ENCODE measurements around the gene SLC25A40.
"Not testable (repeated sequence)": the region's sequence is repeated elsewhere in the genome, so short reads cannot be mapped to it uniquely, and the experiment has no call there.

The SLC25A40 gene

DNA sequence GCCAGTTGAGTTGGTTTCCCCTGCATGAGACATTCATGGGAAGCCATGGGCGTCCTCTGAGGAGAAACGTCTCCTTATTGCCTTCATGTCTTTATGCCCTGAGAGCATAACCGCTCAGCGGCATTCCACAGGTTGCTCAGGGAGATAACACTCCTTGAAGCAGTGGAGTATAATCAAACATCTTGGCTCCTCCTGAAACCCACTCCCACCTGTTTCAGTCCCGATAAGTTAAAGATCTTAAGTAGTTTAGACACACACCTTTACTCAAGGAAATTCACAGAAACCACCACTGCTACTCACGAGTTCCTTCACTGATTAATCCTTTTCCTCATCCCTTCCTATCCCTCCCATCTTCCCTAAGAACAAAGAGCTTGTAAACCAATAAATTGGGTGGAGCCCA, 9.6 kb downstream of the SLC25A40 start:
- not testable (repeated sequence) for DNase-seq

DNA sequence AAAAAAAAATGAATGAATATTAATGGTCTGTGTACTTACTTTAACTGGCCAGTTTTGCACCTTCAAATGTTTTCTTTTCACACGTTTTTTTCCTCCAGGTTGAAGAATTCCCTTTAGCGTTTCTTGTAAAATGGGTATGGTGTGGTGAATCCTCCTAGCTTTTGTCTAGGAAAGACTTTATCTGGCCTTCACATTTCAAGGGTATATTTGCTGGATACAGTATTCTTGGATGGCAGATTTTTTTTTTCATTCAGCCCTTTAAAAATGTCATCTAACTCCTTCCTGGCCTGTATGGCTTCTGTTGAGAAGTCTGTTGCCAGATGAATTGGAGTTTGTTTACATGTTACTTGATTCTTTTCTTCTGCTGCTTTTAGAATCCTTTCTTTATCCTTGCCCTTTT, 10.1 kb downstream of the SLC25A40 start:
- DNase-seq, result no peak

DNA sequence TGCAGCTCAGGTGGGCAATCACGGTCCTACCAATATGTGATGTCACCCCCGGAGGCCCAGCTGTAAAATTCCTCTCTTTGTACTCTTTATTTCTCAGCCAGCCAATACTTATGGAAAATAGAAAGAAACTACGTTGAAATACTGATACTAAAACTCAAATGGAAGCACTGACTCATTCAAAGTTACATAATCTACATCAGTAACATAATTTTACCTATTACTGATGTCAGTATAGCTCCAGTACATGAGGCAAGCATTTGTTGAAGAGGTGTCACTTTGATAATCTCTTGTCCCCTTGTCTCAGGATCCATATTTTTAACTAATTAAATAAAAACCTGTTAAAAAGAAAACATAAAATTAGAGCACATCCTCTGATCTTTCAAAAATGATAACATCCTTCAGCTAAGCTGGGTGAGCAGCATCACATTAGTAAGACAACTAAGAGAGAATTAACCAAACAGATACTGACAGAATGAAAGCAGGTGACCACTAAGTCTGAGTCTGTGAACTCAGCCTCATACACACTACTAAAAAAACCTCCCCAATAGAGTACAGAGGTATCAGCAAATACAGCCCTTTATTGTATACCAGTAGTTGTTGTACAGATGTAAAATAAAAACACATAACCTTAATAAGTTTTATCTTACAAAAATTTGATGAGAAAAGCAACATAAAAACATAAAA, 17.6 kb downstream of the SLC25A40 start:
- DNase-seq, result no peak

DNA sequence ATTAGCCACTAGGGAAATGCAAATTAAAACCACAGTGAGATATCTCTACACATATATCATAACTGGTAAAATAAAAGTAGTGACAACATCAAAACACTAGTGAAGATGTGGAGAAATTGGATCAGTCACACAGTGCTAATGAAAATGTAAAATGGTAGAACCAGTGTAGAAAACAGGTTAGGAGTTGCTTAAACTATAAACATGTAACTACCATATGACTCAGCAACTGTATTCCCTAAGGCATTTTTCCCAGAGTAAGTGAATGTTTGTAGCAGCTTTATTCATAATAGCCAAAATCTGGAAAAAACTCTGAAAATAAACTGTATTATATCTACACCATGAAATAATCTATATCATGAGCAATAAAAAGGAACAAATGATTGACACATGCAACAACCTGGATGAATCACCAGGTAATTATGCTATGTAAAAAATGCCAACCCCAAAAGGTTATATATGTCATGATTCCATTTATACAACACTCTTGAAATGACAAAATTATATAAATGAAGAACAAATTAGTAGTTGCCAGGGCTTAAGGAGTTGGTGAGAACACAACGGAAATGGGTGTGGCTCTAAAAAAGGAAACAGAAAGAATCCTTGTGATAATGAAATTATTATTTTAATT, 22.8 kb downstream of the SLC25A40 start:
- DNase-seq, result no peak

DNA sequence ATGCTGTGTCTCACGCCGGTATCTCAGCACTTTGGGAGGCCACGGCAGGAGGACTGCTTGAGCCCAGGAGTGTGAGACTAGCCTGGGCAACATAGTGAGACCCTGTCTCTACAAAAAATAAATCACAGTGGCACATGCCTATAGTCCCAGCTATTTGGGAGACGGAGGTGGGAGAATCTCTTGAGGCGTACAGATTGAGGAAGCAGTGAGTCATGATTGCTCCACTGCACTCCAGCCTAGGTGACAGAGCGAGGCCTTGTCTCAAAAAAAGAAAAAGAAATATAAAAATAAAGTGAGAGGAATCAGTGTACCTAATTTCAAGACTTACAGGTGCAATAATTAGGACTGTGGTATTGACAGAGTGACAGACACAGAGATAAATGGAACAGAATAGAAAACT, 23.9 kb downstream of the SLC25A40 start:
- DNase-seq, result no peak

DNA sequence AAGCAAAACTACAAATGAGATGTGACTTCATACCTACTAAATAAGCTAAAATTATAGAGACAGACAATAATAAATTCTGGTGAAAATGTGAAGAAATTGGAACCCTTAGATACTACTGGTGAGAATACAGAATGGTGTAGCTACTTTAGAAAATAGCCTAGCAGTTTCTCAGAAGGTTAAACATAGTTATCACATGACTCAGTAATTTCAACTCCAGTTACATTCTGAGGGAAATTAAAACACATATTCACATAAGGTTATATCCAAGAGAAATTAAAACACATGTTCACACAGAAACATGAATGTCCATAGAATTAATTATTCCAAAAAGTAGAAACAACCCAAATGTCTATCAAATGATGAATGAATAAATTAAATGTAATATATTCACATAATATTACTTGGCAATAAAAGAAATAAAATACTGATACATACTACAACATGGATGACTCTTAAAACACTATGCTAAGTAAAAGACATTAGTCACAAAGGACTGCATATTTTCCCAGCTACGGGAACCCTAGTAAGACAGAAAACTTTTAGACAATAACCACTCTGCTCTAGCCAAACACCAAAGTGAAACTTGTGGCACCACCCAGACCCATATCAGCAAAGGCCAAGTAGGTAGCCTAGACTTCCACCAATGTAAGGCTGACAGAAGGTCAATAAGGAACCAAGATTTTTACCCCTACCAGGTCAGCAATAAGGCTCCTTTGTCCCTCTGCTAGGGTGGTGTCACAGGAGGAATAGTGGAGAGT, 25.1 kb downstream of the SLC25A40 start:
- DNase-seq, result no peak

DNA sequence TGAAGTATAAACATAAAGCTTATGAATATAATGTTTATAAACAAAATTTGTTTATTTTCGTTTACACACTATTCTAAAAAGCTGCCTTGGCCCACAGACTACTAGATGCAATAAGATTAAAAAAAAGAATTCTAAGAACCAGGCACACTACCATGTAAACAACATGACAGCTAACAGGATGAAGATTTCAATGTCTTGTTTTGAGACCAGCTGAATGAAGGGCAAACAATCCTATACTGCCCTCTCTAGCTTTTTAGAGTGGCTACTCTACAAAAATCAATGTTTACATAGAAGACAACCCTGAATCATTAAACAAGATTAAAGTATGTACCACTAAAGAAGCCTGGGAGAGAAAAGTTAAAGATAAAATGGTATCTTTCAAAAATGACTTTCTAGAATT, 38.6 kb downstream of the SLC25A40 start:
- no peak for DNase-seq

DNA sequence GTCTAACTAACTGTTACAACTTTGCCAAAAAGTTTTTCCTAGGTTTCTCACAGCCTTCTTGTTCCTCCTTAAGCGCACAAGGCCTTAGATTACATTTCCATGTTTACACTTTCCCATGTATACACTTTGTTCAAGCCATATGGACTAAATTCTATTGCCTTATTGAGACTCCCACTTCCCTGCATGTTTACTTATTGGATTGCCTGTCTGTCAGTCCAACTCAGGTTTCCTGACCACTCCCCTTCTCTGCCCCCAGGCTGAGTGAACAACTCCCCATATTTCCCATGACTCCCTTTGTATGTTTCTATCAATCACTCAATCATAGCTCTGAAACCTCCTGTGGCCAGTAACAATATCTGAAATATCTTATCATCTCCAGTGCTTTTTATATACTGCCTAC, 43.0 kb downstream of the SLC25A40 start:
- peak; percentile 14 for DNase-seq

DNA sequence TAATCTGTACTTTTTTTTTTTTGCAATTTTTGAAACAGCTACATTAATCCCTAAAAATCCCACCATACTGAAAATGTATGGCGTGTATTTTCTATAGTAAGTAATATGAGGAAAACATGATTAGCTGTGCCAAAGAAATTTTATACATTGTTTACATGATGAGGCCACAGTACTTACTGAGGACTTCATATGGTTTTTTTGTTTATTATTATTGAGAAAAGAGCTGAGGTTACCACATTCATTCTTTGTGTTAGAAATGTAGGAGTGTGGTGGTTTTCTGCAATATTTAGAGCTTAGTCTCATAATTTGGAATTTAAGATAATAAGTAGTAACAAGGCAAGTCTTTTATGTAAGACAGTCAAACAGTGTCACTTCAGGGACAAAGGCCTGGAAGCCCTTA, 45.1 kb downstream of the SLC25A40 start:
- DNase-seq, result no peak

DNA sequence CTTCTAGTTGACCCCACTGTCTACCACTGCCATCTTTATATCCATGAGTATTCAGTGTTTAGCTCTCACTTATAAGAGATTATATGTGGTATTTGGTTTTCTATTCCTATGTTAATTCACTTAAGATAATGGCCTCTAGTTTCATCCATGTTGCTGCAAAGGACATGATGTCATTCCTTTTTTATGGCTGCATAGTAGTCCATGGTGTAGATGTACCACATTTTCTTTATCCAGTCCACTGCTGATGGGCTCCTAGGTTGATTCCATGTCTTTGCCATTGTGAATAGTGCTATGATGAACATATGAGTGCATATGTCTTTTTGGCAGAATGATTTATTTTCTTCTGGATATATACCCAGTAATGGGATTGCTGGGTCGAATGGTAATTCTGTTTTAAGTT, 47.8 kb downstream of the SLC25A40 start:
- not testable (repeated sequence) for DNase-seq

DNA sequence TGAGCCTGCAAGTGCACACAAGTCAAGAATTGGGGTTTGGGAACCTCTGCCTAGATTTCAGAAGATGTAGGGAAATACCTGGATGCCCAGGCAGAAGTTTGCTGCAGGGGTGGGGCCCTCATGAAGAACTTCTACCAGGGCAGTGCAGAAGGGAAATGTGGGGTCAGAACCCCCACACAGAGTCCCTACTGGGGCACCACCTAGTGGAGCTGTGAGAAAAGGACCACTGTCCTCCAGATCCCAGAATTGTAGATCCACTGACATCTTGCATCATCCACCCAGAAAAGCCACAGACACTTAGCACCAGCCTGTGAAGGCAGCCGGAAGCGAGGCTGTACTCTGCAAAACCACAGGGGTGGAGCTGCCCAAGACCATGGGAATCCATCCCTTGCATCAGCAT, 50.8 kb downstream of the SLC25A40 start:
- DNase-seq, result not testable (repeated sequence)

DNA sequence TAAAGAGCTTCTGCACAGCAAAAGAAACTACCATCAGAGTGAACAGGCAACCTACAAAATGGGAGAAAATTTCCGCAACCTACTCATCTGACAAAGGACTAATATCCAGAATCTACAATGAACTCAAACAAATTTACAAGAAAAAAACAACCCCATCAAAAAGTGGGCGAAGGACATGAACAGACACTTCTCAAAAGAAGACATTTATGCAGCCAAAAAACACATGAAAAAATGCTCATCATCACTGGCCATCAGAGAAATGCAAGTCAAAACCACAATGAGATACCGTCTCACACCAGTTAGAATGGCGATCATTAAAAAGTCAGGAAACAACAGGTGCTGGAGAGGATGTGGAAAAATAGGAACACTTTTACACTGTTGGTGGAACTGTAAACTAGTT, 54.1 kb downstream of the SLC25A40 start:
- DNase-seq, result not testable (repeated sequence)

DNA sequence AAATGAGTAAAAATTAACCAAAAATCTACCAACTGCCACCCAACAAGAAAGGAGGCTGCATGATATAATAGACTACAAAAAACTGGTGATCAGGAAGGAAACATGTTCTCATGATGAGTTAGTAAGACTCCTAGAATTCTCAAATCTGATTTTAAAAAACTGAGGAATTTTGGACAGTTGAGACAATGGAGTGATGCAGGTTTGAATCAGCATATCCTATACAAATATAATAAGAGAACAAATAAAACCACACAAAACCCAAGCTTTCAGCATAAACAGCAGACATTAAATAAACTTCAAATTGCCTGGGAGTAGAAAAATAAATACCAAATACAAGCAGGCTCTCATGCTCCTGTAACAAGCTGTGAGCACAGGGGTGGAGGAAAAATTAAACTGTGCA, 57.8 kb downstream of the SLC25A40 start:
- no peak for DNase-seq

DNA sequence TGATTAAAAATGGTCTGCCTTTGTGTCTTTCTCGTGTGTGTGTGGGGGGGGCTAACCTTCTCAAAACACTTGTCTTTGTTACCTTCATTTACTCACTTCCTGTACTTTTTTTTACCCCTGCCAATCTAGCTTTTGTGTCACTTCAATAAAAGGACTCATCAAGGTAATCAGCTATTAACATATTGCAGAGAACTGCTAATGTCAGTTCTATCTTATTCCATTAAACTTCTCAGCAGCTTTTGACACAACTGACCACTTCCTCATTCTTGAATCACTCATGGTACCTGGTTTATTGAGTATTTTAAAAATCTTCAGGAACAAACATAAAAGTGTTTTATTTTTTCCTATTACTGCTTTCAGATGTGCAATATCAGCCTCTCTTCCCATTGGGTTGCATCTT, 59.8 kb downstream of the SLC25A40 start:
- DNase-seq, result peak; percentile 78

DNA sequence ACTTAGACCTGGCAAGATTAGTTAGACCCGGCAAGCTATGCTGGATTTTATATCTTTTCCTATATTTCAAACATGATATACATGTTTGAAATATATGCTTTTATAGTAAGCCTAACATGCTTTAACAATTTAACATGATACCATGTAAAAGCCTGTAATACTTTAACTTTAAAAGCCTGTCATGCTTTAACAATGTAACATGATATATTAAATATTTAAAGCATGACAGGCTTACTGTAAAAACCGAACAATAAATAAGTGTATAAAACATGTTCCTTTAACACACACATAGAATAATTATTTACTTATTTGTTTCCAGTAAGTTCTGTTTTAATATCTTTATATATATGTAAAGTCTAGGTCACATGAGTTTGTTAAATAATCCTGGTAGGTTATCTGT, 65.4 kb downstream of the SLC25A40 start:
- no peak for DNase-seq

DNA sequence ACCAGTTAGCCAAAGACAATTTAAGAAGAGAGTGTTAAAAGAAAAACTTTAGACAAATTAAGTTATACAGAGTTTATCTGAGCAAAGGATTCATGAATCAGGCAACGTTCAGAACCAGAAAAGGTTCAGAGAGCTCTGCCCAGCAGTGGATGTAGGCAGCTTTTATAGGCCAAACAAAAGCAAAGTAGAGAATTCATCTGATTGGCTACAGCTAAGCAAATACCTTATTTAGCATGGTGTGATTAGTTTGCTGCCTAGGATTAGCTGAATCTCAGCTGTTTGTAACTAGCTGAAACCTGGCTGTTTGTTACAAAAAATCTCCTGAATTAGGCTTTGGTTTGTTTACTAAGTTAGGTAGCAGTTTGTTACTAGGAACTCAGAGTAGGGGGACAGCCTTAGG, 66.0 kb downstream of the SLC25A40 start:
- no peak for DNase-seq

DNA sequence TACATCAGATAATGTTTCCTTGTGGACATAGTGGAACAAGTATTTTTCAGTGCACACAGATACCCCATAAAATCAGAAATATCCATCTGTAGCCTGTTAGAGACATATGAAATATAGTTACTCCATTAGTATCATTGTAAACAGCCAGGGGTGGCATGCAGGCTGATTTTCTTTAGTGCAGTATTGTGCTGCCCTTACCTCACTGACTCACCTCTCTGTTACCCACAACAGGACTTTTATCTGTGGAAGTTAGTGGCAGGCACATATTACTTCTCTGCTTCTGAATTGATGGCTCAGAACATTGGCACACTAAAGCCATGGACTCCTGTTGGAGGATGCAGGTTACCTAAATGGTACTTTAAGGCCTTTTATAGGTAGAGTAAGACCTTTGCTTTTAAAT, 70.0 kb downstream of the SLC25A40 start:
- no peak for DNase-seq

DNA sequence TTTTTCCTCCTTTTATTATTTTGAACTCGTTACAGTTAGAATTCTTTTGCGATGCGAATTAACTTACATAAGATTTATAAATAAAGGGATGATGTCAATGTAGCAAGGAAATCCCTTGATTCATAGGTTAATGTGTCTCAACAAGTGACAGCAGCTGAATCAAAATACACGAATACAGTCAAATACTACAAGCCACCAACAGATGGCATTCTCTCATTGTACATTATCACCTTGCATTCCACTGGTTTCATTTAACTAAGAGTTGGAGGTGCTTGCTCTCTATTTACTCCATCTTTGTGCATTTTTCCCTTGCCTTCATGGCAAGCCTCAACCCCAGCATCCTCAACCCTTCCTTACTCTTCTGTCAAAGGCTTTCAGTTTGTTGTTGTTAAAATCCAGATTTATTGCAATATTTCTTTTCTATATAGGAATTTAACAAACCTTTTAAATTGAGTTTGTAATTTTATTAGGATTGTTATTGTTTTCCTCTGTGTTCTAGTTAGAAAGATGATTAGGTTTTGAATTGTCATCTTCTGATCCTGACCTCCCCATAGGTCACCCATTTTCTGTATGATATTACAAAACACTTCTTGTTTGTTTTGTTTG, 78.3 kb downstream of the SLC25A40 start:
- DNase-seq, result peak; percentile 70

DNA sequence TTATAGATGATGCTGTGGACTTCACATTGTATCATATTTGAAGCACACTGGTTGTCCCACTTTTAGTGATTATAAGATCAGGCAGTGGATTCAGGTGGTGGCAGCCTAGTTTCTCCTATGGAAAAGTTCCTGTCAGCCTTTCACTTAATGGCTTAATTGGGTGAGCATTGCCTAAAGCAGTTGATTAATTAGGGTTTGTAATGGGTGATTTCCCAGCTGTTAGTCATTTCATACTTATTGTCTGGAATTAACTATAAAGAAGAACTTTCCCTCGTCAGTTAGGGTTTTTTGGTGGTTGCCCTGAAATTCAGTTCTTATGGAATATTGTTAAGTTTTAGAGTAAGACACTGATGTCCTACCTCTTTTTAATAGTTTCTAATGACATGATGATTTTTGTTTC, 78.8 kb downstream of the SLC25A40 start:
- no peak for DNase-seq

DNA sequence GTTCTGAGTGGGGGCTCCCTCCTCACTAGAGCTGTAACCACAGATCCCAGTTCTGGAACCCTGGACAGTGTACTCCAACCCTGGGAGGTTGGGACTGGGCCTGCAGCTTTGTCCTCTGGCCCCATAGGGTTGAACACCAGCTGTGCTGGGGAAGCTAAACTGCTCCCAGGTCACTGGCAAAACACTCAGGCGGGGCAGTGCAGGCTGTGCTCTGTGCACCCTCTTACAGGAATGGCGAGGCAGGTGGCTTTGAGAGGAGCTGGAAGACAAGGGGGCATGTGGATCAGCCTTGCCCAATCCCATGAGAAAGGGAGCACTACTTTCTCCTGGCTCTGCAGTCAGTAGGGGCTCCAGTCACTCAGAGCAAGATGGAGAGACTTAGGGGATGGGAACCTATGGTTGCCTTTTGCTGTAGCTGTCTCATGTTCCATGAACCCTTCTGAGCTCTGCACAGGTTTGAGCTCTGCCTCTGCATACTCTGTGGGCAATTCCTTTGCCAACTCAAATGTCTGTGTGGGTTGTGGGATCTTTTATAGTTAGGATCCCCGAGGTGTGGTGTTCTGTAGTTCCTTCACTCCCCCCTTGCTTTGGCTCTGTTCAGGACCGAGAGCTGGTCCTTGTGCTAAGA, 90.7 kb downstream of the SLC25A40 start:
- DNase-seq, result no peak

DNA sequence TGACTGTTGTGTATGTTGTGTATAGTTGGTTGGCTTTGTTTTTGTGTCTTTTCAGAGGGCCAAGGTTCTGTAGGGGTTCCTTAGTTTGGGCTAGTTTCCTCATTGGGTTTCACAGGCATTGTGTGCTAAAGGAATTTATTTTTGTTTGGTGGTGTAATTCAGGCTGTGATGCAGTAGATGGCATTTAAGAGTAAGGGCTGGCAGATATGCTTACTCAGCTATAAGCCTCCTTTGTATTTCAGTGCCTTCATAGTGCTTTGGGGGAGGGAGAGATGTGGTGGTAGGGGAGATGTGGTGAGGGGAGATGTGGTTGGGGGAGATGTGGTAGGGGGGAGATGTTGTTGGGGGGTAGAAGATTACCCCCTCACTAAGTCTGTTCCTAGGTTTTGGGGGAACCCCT, 91.7 kb downstream of the SLC25A40 start:
- no peak for DNase-seq

All from NCI-H146 (cell line).